Trophoblast cell (in vitro differentiated cells and primary cell): ENCODE results near the gene CST6.

Source experiments
- DNase-seq, 2 donors: peaks; one replicate each; pipeline ENCODE4 v3.0.0-alpha.2; 2016
- H2AFZ ChIP-seq: 2 replicates; pipeline ENCODE4 v1.6.1; 2013; ENCODE audit warnings: low read length, moderate library complexity, mild to moderate bottlenecking; ENCODE audit not compliant: insufficient read depth, poor library complexity
- H2AK5ac ChIP-seq: 2 replicates; pipeline ENCODE4 v1.6.1; 2013; ENCODE audit warnings: mild to moderate bottlenecking, low read length
- H2BK120ac ChIP-seq: 2 replicates; pipeline ENCODE4 v1.6.1; 2013; ENCODE audit warnings: low read length, mild to moderate bottlenecking, moderate library complexity; ENCODE audit not compliant: insufficient read depth, poor library complexity
- H2BK12ac ChIP-seq: 2 replicates; pipeline ENCODE4 v1.6.1; 2013; ENCODE audit warnings: mild to moderate bottlenecking, low read length, moderate library complexity
- H2BK5ac ChIP-seq: 2 replicates; pipeline ENCODE4 v1.6.1; 2013; ENCODE audit warnings: low read length, low read depth, moderate library complexity, mild to moderate bottlenecking; ENCODE audit not compliant: poor library complexity
- H3K14ac ChIP-seq: 2 replicates; pipeline ENCODE4 v1.6.1; 2013; ENCODE audit warnings: mild to moderate bottlenecking, low read length
- H3K18ac ChIP-seq: 2 replicates; pipeline ENCODE4 v1.6.1; 2013; ENCODE audit warnings: mild to moderate bottlenecking, low read length
- H3K23ac ChIP-seq: 2 replicates; pipeline ENCODE4 v1.6.1; 2013; ENCODE audit warnings: low read length
- H3K27ac ChIP-seq: 2 replicates; pipeline ENCODE4 v1.5.1; 2013; ENCODE audit warnings: low read depth, mild to moderate bottlenecking, inconsistent platforms, low read length, moderate library complexity
- H3K27me3 ChIP-seq: 2 replicates; pipeline ENCODE4 v1.6.1; 2013; ENCODE audit warnings: inconsistent platforms, mild to moderate bottlenecking, low read length, moderate library complexity; ENCODE audit not compliant: insufficient read depth
- H3K36me3 ChIP-seq, 2 experiments: 1 replicate in 1 of 2; 2 replicates in 1 of 2; pipeline ENCODE4 v1.6.1; 2013; ENCODE audit warnings: low read length in 2 of 2, mild to moderate bottlenecking in 2 of 2, moderate library complexity in 1 of 2; ENCODE audit not compliant: insufficient read depth in 2 of 2, control insufficient read depth in 1 of 2
- H3K4ac ChIP-seq: 2 replicates; pipeline ENCODE4 v1.6.1; 2013; ENCODE audit warnings: low read depth, mild to moderate bottlenecking, low read length, moderate library complexity
- H3K4me1 ChIP-seq, 2 experiments: 1 replicate in 1 of 2; 2 replicates in 1 of 2; pipeline ENCODE4 v1.6.1; 2013; ENCODE audit warnings: low read length in 2 of 2, mild to moderate bottlenecking in 2 of 2, moderate library complexity in 1 of 2; ENCODE audit not compliant: insufficient read depth in 2 of 2, control insufficient read depth in 1 of 2
- H3K4me2 ChIP-seq: 2 replicates; pipeline ENCODE4 v1.6.1; 2013; ENCODE audit warnings: inconsistent platforms, mild to moderate bottlenecking, low read length, moderate library complexity
- H3K4me3 ChIP-seq: 2 replicates; pipeline ENCODE4 v1.5.1; 2013; ENCODE audit warnings: mild to moderate bottlenecking, low read depth, low read length, inconsistent platforms
- H3K79me1 ChIP-seq: one replicate; pipeline ENCODE4 v1.6.1; 2013; ENCODE audit warnings: low read length
- H3K79me2 ChIP-seq: 2 replicates; pipeline ENCODE4 v1.6.1; 2013; ENCODE audit warnings: low read length, mild to moderate bottlenecking; ENCODE audit not compliant: control insufficient read depth, insufficient read depth, poor library complexity
- H3K9ac ChIP-seq: 2 replicates; pipeline ENCODE4 v1.6.1; 2013; ENCODE audit warnings: mild to moderate bottlenecking, low read length
- H3K9me3 ChIP-seq: 2 replicates; pipeline ENCODE4 v1.6.1; 2013; ENCODE audit warnings: low read depth, mild to moderate bottlenecking, control low read depth, inconsistent platforms, low read length; ENCODE audit not compliant: insufficient read depth
- H4K12ac ChIP-seq: 2 replicates; pipeline ENCODE4 v1.6.1; 2013; ENCODE audit warnings: low read depth, mild to moderate bottlenecking, low read length, moderate library complexity
- H4K8ac ChIP-seq: 2 replicates; pipeline ENCODE4 v1.6.1; 2013; ENCODE audit warnings: low read depth, mild to moderate bottlenecking, low read length, moderate library complexity
- H4K91ac ChIP-seq: one replicate; pipeline ENCODE4 v1.6.1; 2013; ENCODE audit warnings: low read depth, mild to moderate bottlenecking, low read length, moderate library complexity
- WGBS: extraction: QIAGEN DNeasy Blood & Tissue Kit; methylation state at CpG from one replicate; pipeline ENCODE4 v1.1.7; 2013; ENCODE audit warnings: missing lambda C conversion rate; ENCODE audit not compliant: insufficient read length, insufficient coverage; ENCODE audit errors: extremely low coverage; 5-methylcytosine and 5-hydroxymethylcytosine counted together

The CST6 gene

DNA sequence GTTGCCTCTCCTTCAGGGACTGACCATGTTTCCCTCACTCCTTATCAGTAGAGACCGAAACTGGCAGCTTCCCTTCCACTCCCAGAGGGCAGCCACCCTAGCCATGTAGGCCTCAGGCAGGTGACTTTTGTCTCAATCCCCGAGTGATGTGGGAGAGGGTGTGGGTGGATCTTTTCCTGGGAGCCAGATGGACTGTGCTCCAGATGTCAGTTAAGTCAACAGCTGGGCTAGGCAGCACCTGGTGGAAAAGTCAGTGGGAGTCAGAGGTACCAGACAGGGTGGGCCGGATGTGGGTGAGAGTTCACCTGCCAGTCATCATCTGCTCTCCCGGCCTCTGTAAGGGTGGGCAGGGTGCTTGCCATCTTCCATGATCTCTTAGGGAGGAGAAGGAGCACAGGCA, 7.6 kb upstream of the CST6 start:
- no peak overlapping the region for H2AK5ac ChIP-seq
- no peak overlapping the region for H3K14ac ChIP-seq
- no peak overlapping the region for H2BK5ac ChIP-seq
- WGBS, result no CpG with 5 or more reads among the region's 4 CpGs
- no peak overlapping the region for H3K4me2 ChIP-seq
- peaks cover 10% of the 10 kb centered on the region for H3K79me1 ChIP-seq
- peak overlapping the region; percentile 31 for H3K4ac ChIP-seq
- peaks cover 9% of the 10 kb centered on the region for H3K79me2 ChIP-seq
- H3K18ac ChIP-seq, result peak overlapping the region; percentile 29
- H4K8ac ChIP-seq, result no peak overlapping the region
- H3K9me3 ChIP-seq, result no peaks in the 10 kb centered on the region
- no peak overlapping the region for H3K27ac ChIP-seq
- H3K4me3 ChIP-seq, result no peak overlapping the region
- H4K12ac ChIP-seq, result no peak overlapping the region
- H2BK12ac ChIP-seq, result no peak overlapping the region
- no peak overlapping the region for H2AFZ ChIP-seq
- H3K4me1 ChIP-seq, result peaks cover 14 to 23% of the 10 kb centered on the region in 2 experiments
- H3K9ac ChIP-seq, result no peak overlapping the region
- H3K23ac ChIP-seq, result no peak overlapping the region
- no peaks in the 10 kb centered on the region for H3K27me3 ChIP-seq
- H2BK120ac ChIP-seq, result no peak overlapping the region
- H3K36me3 ChIP-seq, result peaks cover 19 to 21% of the 10 kb centered on the region in 2 experiments
- no peak for DNase-seq
- H4K91ac ChIP-seq, result no peak overlapping the region

DNA sequence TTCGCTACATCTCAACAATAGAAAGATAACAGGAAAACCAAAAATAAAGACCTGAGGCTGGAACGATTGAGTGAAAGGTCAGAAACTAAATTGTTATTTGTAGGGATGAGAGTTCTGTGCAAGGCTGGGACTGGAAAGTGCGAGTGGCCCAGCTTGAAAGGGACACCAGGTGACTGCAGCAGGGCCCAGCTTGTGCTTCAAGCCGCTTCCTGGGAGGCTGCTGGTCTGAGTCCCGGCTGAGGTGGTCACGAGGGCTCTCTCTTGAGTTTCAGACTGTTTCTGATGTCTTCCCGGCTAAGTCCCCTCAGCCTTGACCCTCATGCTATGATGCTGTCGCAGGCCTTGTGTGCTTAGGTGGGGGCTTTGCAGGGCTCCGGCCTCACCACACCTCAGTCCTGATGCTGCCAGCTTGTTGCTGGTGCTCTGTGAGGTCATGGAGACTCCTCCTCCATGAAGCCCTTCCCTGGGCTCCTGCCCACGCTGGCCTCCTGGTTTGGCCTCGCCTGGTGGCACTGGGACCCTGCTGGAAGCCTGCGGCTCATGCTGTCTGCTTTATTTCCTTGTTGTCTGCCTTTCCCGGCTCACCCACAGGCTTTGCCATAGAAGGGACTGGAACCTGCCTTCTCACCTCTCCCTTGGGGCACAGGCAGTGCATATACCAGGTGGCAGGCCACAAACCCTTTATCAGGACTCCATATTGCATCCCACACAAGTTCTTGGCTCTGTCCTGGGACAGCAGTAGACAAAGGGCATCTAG, 5.5 kb upstream of the CST6 start:
- Histone ChIP-seq H3K4me3 (no peak overlapping the region), H2BK5ac (no peak overlapping the region), H3K79me1 (peaks cover 14% of the 10 kb centered on the region), H3K4ac (no peak overlapping the region), H3K4me2 (no peak overlapping the region), H4K12ac (no peak overlapping the region), H2AK5ac (no peak overlapping the region), H3K14ac (no peak overlapping the region), H3K79me2 (peaks cover 9% of the 10 kb centered on the region), H2AFZ (no peak overlapping the region), H3K9me3 (no peaks in the 10 kb centered on the region), H4K8ac (no peak overlapping the region), H3K23ac (no peak overlapping the region), H2BK12ac (no peak overlapping the region), H3K36me3 (peaks cover 8 to 9% of the 10 kb centered on the region in 2 experiments), H4K91ac (peak overlapping the region; percentile 20), H3K27ac (no peak overlapping the region), H3K9ac (no peak overlapping the region), H3K4me1 (peaks cover 21 to 25% of the 10 kb centered on the region in 2 experiments), H2BK120ac (no peak overlapping the region), H3K27me3 (no peaks in the 10 kb centered on the region), H3K18ac (no peak overlapping the region)
- no peak for DNase-seq
- WGBS, result no CpG with 5 or more reads among the region's 13 CpGs

DNA sequence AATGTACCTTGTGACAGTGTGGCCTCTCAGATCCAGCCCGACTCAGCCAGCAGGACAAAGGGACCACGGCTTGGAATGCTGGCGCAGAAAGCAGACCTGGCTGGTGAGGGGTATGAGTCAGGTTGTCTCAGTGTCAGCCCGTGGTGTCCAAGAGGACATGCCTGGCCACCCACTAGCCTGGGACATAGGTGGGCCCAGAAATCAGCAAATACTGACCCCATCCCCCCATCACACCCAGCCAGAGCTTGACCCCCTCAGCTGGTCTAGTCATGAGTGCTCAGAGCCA, 5.0 kb upstream of the CST6 start:
- no peak for DNase-seq
- H3K18ac ChIP-seq, result no peak overlapping the region
- no peak overlapping the region for H3K23ac ChIP-seq
- H2BK12ac ChIP-seq, result peak overlapping the region; percentile 2
- no peak overlapping the region for H4K8ac ChIP-seq
- no peak overlapping the region for H2BK120ac ChIP-seq
- peaks cover 16% of the 10 kb centered on the region for H3K79me1 ChIP-seq
- H3K4me2 ChIP-seq, result no peak overlapping the region
- H3K4me1 ChIP-seq, result peaks cover 25 to 31% of the 10 kb centered on the region in 2 experiments
- peaks cover 8 to 9% of the 10 kb centered on the region in 2 experiments for H3K36me3 ChIP-seq
- H2AK5ac ChIP-seq, result peak overlapping the region; percentile 4
- no peak overlapping the region for H2AFZ ChIP-seq
- H3K9ac ChIP-seq, result no peak overlapping the region
- no peak overlapping the region for H3K4ac ChIP-seq
- no peak overlapping the region for H3K4me3 ChIP-seq
- H4K91ac ChIP-seq, result no peak overlapping the region
- no CpG with 5 or more reads among the region's 4 CpGs for WGBS
- no peak overlapping the region for H3K27ac ChIP-seq
- H3K27me3 ChIP-seq, result no peaks in the 10 kb centered on the region
- no peaks in the 10 kb centered on the region for H3K9me3 ChIP-seq
- H3K14ac ChIP-seq, result no peak overlapping the region
- no peak overlapping the region for H2BK5ac ChIP-seq
- peaks cover 6% of the 10 kb centered on the region for H3K79me2 ChIP-seq
- no peak overlapping the region for H4K12ac ChIP-seq

DNA sequence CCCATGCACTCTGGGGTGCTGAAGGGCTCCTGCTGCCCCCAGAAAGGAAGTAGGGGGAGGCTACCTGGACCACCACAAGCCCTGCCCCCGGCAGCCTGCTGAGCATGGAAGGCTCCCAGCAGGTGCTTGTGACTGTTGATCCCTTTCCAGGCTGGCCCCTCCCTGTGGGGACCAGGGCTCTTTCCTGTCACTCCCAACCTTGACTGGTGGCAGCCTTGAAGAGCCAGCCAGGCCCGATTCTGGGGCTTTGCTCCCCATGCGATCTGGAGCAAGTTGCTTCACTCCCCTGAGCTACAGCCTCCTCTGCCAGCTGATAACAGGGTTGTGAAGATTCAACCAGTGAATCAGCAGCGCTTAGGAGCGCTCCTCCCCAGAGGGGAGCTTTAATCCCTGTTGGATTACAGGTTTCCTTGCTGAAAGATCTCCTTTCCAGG, 4.6 kb upstream of the CST6 start:
- H3K4me3 ChIP-seq, result no peak overlapping the region
- H2BK12ac ChIP-seq, result no peak overlapping the region
- H3K36me3 ChIP-seq, result peaks cover 8 to 9% of the 10 kb centered on the region in 2 experiments
- DNase-seq, result no peak
- no peak overlapping the region for H4K12ac ChIP-seq
- H3K4ac ChIP-seq, result no peak overlapping the region
- no peak overlapping the region for H3K18ac ChIP-seq
- no peak overlapping the region for H4K8ac ChIP-seq
- H3K4me1 ChIP-seq, result peaks cover 29 to 34% of the 10 kb centered on the region in 2 experiments
- H2AK5ac ChIP-seq, result peak overlapping the region; percentile 4
- H3K23ac ChIP-seq, result no peak overlapping the region
- no peak overlapping the region for H3K9ac ChIP-seq
- H4K91ac ChIP-seq, result no peak overlapping the region
- no peak overlapping the region for H3K14ac ChIP-seq
- H3K4me2 ChIP-seq, result no peak overlapping the region
- no peak overlapping the region for H2BK5ac ChIP-seq
- peaks cover 7% of the 10 kb centered on the region for H3K79me2 ChIP-seq
- H2BK120ac ChIP-seq, result no peak overlapping the region
- H3K27ac ChIP-seq, result no peak overlapping the region
- WGBS, result no CpG with 5 or more reads among the region's 5 CpGs
- no peak overlapping the region for H2AFZ ChIP-seq
- H3K9me3 ChIP-seq, result no peaks in the 10 kb centered on the region
- peaks cover 16% of the 10 kb centered on the region for H3K79me1 ChIP-seq
- no peaks in the 10 kb centered on the region for H3K27me3 ChIP-seq
